Right lung (tissue), 5 donors: ENCODE results near the gene FOS. TPM values are rescaled to one million over a fixed set of nuclear protein-coding genes. Genes with fewer than 3 reads are reported as not detected.

Source experiments
- DNase-seq, 2 donors: peaks; one replicate each; pipeline ENCODE4 v3.0.0-alpha.2; 2013
- polyA plus RNA-seq, 5 donors: library from polyadenylated mRNA; unstranded; fragments of 120-200 nt; gene quantifications; one replicate each; pipeline versions ENCODE4 v1.2.1 to v1.2.3, GENCODE V29; 2013; ENCODE audit warnings: inconsistent platforms in 1 of 5, low replicate concordance in 1 of 5; ENCODE audit not compliant: insufficient read length in 5 of 5, insufficient read depth in 1 of 5

The FOS gene
- polyA plus RNA-seq, 5 donors: 142 to 1,318 (median 956) TPM

DNA sequence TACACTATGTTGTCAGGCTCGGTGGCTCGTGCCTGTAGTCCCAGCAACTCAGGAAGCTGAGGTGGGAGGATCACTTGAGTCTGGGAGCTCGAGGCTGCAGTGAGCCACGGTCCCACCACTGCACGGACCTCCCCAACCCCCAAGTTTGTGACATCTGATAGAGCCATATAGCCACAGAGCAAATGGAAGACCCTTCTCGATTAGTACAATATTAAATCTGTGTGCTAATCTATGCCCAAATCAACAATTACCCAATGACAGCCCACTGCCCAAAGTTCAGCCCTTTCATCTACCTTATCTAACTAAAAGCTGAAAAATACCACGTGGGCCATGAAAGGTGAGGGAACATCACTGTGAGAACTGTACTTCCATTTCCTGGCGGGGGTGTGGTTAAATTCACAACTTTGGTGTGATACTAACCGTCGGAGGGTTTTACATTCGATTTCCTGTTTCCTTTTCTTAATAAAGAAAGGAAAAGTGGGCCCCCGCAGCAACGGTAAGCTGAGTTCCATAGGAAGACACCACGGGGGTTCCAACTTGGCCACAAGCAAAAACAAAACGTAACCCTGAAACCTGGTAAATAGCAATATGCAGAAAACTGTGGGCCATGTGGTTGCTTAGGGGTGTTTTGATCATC, 31.2 kb upstream of the FOS start:
- no peak for DNase-seq

- no peak for DNase-seq
These were observed 30.7 kb upstream of the FOS start for GRCh38 chr14:75247939-75248338.

- no peak for DNase-seq
These were observed 29.2 kb upstream of the FOS start for GRCh38 chr14:75249251-75249957.

DNA sequence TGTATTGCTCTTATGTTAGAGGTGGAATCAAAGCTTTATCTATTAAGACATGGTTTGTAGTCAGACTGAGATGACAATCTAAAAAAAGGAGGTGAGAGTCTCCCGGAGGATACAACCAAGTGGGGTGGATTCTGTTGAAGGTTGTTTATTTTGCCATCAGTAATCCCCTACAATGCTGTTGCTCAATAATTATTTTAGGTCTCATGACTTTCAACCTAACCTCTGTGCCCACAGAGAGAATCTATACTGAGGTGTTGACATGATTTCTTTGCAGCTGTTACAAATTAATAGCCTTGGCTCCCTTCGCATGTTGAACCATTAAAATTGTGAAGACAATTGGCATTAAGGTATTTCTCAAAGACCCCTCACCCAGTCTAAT, 28.7 kb upstream of the FOS start:
- no peak for DNase-seq

DNA sequence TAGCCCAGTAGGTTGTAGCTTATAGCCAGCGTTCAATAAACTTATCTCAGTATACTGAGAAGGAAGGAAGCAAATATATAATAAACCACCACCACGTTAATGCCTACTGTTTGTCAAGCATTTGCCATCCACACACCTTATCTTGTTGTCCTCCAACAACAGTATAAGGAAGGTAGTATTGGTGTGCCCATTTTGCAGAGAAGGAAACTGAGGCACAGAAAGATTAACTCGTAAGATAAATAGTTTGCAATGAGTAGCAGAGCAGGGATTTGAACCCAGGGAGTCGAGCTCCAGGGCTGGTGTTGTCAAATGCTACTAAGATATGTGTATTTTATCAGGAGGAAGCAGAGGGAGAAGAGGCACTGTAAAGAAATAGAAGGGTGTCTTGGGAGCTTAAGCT, 27.8 kb upstream of the FOS start:
- DNase-seq: no peak

GRCh38 chr14:75252254-75252837, 26.3 kb upstream of the FOS start:
- no peak for DNase-seq

DNA sequence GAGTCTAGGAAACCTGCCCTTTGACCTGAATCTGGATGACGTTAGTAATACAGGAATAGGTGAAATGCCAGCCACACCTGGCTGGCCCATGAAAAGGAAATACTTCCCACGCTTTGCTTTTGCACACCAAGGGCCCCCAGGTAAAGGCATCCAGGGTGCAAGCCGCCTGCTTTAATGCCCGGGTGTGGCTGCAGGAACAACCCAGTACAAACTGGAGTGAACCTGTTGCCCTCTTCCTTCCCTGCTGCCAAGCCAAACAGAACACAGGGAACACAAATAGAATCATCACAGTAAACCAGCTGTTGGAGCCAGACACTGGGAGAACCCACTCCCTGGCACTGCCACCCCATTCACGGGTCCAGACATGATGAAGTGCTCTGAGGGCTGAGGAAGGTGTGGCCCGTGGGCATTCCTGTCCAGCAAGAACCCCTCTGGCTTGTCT, 24.2 kb upstream of the FOS start:
- no peak for DNase-seq

- no peak for DNase-seq
These were observed 23.6 kb upstream of the FOS start for GRCh38 chr14:75254901-75255584.

DNA sequence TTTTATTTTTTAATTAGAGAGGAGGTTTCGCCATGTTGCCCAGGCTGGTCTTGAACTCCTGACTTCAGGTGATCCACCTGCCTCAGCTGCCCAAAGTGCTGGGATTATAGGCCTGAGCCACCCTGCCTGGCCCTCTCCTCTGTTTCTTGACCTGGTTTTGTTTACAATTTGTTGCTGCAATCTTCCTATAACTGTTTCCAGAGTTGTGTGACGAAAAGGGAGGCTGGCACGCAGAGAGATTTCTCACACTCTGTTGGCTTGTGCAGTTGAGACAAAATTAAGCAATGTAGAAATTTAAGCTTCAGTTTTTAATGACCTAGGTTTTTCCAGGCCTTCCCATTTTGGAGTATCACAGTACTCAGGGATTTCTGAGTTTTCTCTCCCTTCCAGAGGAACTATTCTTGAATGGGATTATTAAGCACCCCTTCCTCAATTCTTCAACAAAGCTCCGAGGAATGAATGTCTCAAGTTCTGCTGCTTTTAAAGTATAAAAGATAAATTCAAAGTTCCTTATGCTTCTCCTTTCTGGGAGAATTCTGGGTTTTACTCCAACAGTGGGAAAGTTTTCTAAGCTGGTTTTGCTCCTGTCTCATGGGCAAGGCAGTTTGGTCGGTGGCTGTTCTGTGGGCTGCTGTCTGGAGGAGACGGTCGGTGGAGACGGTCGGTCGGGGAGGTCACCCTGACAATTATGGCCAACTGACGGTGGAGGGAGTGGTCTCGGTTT, 20.4 kb upstream of the FOS start:
- DNase-seq: peak in 1 of 2 donors; percentile 83

DNA sequence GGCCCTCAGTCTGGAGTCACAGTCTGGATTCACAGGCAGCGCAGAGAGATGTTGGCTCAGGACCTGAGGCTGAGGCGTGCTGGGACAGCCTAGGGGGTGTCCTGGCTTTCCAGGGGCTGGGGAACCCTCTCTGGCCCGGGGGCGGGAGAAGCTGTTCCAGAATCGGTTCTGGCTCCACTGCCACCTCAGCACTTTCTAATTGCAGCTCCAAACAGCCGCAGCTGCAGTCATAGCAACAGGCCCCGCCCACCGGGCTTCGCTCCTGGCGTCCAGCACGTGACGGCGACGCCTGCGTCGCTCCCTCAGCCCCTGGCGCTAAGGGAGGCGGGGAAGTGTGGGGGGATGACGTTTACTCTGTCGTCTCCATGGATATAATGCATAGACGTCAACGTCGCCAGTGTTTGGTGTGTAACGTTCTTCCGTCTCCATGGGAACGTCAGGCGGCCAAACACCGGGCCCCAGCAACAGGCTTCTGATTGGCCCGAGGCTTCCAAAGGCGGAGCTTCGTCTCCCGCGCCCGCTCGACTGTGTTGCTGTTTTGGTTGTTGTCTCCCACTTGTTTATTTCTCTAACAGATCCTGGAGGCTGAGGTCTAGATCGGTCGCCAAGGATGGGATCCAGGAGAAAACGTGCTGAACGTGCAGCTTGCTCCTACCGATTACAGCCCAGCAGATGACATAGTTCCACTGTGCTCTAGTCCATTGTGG, 19.7 kb upstream of the FOS start:
- peak; percentile 100 for DNase-seq

DNA sequence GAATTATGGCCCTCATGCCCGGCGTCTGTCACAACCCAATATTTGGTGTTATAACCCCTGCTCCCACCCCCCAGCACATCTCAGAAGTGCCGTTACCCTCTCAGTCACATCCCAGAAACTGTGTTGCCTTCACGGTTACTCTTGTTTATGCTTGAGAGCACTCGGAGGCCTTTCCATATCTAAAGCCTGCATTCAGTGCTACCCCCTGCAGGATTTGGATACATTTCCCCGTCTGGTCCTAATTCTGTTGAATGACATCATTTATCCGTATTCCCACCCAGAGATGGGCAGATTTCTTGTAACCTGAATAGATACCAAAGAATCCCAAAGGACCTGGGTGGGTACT, 19.1 kb upstream of the FOS start:
- DNase-seq: no peak

DNA sequence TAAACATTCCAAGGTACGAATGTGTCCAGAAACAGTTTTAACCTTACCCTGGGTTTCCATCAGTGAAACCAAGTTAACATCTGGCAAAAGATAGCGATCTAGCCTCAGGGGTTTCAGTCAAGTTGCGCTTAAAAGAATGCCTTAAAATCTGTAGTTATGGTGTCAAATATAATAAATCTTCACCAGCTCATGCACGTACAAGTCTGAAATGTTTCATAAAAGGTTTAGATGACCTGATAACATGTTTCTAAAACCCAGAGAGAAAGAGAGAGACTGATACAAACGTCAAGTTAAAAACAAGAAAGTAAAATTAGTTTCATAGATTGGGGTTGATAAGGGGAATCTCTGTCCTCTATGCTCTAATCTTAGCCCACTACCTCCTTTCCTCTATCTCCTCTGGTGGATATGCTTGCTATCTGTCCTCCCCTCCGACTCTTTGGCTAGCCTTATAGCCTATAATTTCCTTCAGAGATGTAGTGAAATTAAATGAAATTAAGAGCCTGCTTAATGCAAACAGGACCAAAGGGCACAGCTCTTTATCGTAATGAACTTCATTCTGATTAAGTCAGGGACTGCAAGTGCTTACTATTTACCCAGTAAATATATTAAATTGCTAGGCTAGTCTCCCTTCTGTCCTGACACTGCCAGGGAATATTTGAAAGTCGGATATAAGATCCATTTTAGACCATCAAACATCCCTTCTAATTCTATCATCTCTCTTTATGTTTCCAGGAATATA, 18.4 kb upstream of the FOS start:
- DNase-seq: no peak

DNA sequence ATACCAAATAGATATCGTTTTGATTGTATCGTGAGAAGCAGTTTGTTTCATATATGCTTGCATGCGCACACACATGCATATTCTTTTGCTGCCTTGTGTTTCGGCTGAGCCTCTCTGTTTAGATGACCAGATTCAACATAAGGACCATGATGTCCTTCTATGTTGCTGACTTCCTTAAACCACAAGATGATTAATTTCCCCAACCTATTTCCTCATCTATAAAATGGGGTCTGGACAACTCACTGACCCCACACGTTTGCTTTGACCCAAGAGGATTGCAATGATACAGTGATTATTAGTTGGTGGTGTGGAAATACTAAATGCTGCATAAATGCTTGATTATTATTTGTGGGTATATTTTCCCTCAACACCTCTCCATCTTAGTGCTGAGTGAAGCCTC, 16.8 kb upstream of the FOS start:
- DNase-seq: no peak

DNA sequence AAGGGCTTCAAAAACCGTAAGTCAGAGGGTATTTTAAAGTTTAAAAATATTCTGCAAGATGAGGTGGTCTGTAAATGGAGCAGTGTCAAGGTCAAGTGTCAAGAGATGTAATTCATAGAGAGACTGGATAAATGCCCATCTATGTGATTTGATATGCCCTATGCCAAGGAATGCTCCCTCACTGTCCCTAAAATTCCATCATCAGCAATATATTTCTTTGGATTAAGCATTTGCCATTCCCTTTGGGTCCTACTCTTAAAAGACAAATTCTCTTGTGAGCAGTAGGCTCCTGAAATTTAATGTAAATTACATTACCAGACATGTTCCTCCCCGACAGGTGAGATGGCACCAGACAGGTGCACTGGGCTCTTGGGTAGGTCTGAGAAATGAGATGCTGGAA, 16.0 kb upstream of the FOS start:
- no peak for DNase-seq

GRCh38 chr14:75264036-75264435, 14.6 kb upstream of the FOS start:
- no peak for DNase-seq

DNA sequence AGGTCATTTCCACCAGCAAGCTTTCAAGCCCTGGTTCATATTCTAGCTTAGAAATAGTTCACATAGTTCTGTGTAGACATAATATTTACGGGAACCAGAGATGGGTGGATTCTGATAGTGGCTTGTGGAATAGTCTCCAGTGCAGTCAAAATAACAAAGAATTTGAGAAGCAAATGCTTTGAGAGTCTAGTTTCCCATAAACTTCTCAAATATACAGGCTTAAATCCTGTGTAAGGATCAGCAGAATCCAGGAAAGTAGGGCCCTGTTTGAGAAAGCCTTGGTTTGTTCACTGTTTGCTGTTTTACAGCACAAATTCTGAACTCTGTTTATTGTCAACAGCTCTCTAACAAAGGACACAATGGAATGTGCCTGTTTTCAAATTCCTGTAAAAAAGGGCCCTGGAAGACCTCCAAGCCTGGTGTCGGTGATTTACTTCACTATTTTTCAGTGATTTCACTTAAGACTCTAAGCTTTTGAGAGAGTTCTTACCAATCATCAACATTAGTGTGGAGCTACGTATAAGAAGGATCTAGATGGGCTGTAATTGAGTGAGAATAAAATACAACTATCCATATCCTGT, 11.4 kb upstream of the FOS start:
- DNase-seq: peak in 1 of 2 donors; percentile 59

- DNase-seq: no peak
These were observed 9.7 kb upstream of the FOS start for GRCh38 chr14:75268633-75269550.

- DNase-seq: no peak
These were observed 7.1 kb upstream of the FOS start for GRCh38 chr14:75271514-75271913.
